Activated T-helper 1 cell treated with anti-CD3 and anti-CD28 coated beads, Interleukin-12 subunit alpha, Interleukin-12 subunit beta, Interleukin-2, Interleukin-4 antibody, amounts not matched to agents 30 ng/mL and 10 ng/mL and 1 ng/mL, durations not matched to agents 14 hours and 24 hours and 36 hours (primary cell): ENCODE measurements around the gene FAM124A. TPM values are rescaled to one million over a fixed set of nuclear protein-coding genes. Genes with fewer than 3 reads are reported as not detected.
A peak's percentile ranks its signal among the peaks of the same experiment; 100 is the strongest.

ENCODE experiments used
- DNase-seq: peaks from one replicate; pipeline ENCODE4 v3.0.0; 2021; ENCODE audit warnings: low spot score
- H3K27ac Mint-ChIP-seq: one replicate; pipeline ENCODE4 v1.8.0; 2021; ENCODE audit warnings: mild to moderate bottlenecking, mixed read lengths
- H3K27me3 Mint-ChIP-seq: one replicate; pipeline ENCODE4 v1.8.0; 2022; ENCODE audit warnings: mild to moderate bottlenecking, moderate library complexity, mixed read lengths; ENCODE audit not compliant: insufficient read depth
- H3K36me3 Mint-ChIP-seq: one replicate; pipeline ENCODE4 v1.8.0; 2021; ENCODE audit warnings: low read depth, mixed read lengths
- H3K4me1 Mint-ChIP-seq: one replicate; pipeline ENCODE4 v1.8.0; 2021; ENCODE audit warnings: low read depth, mixed read lengths
- H3K4me3 Mint-ChIP-seq: one replicate; pipeline ENCODE4 v1.8.0; 2021; ENCODE audit warnings: mild to moderate bottlenecking, moderate library complexity, mixed read lengths
- H3K9me3 Mint-ChIP-seq: one replicate; pipeline ENCODE4 v1.8.0; 2021; ENCODE audit warnings: mixed read lengths
- intact Hi-C: fragments of 100-400 bp; cut with micrococcal nuclease; formaldehyde crosslinking; loops from one replicate; pipeline ENCODE4 v1.15.1; 2024
- total RNA-seq: library from RNA; stranded (reverse); gene quantifications from 2 replicates; pipeline ENCODE4 v1.2.3, GENCODE V29; 2022

FAM124A gene
- 0.67 and 0.91 TPM in 2 replicates for total RNA-seq

GRCh38 chr13:51222037-51222685 is at the start of gene FAM124A:
FAM124A (plus strand) TSS chr13:51222398; CDS start chr13:51222502, 104 bp downstream.
- H3K27me3 Mint-ChIP-seq: peaks cover 59% of the 10 kb centered on the region
- intact Hi-C loops: loop anchor here (2.0 to 10.0 kb wide), 2 partner anchors 203 to 575 kb away; no protein-coding TSS in a partner anchor

GRCh38 chr13:51175021-51175420 is 47.2 kb upstream of the FAM124A start:
- H3K4me1 Mint-ChIP-seq: no peaks in the 10 kb centered on the region
- no peak overlapping the region for H3K4me3 Mint-ChIP-seq
- peaks cover 22% of the 10 kb centered on the region for H3K27me3 Mint-ChIP-seq
- H3K27ac Mint-ChIP-seq: no peak overlapping the region
- no peaks in the 10 kb centered on the region for H3K9me3 Mint-ChIP-seq
- intact Hi-C loops: no loop called here
- no peaks in the 10 kb centered on the region for H3K36me3 Mint-ChIP-seq
- no peak for DNase-seq

More at GRCh38 chr13:51222037-51222685, at the start of gene FAM124A:
- DNase-seq: peak; percentile 41
- H3K27ac Mint-ChIP-seq: peak within 1 kb of the TSS; percentile 52
- no peaks in the 10 kb centered on the region for H3K36me3 Mint-ChIP-seq
- H3K4me1 Mint-ChIP-seq: no peaks in the 10 kb centered on the region
- H3K9me3 Mint-ChIP-seq: no peaks in the 10 kb centered on the region
- H3K4me3 Mint-ChIP-seq: peak within 1 kb of the TSS; percentile 79

- H3K4me3 Mint-ChIP-seq: no peak overlapping the region
- no peaks in the 10 kb centered on the region for H3K9me3 Mint-ChIP-seq
- intact Hi-C loops: no loop called here
- H3K36me3 Mint-ChIP-seq: no peaks in the 10 kb centered on the region
- H3K4me1 Mint-ChIP-seq: no peaks in the 10 kb centered on the region
- H3K27me3 Mint-ChIP-seq: peaks cover 24% of the 10 kb centered on the region
- DNase-seq: no peak
- H3K27ac Mint-ChIP-seq: no peak overlapping the region
Measured at GRCh38 chr13:51175639-51176038, 46.6 kb upstream of the FAM124A start.

- intact Hi-C loops: no loop called here
- Mint-ChIP-seq H3K27me3 (peaks cover 22% of the 10 kb centered on the region), H3K27ac (no peak overlapping the region), H3K36me3 (no peaks in the 10 kb centered on the region), H3K4me1 (no peaks in the 10 kb centered on the region), H3K9me3 (no peaks in the 10 kb centered on the region), H3K4me3 (no peak overlapping the region)
- no peak for DNase-seq
Measured at GRCh38 chr13:51177188-51177587, 45.0 kb upstream of the FAM124A start.

GRCh38 chr13:51178456-51179074 is 43.6 kb upstream of the FAM124A start:
- intact Hi-C loops: no loop called here
- no peaks in the 10 kb centered on the region for H3K36me3 Mint-ChIP-seq
- no peak overlapping the region for H3K4me3 Mint-ChIP-seq
- no peaks in the 10 kb centered on the region for H3K4me1 Mint-ChIP-seq
- peaks cover 27% of the 10 kb centered on the region for H3K27me3 Mint-ChIP-seq
- H3K9me3 Mint-ChIP-seq: no peaks in the 10 kb centered on the region
- H3K27ac Mint-ChIP-seq: no peak overlapping the region
- DNase-seq: no peak

- H3K9me3 Mint-ChIP-seq: no peaks in the 10 kb centered on the region
- H3K36me3 Mint-ChIP-seq: no peaks in the 10 kb centered on the region
- peaks cover 27% of the 10 kb centered on the region for H3K27me3 Mint-ChIP-seq
- intact Hi-C loops: no loop called here
- H3K27ac Mint-ChIP-seq: no peak overlapping the region
- no peak for DNase-seq
- H3K4me1 Mint-ChIP-seq: no peaks in the 10 kb centered on the region
- no peak overlapping the region for H3K4me3 Mint-ChIP-seq
Measured at GRCh38 chr13:51179432-51179971, 42.7 kb upstream of the FAM124A start.

- Mint-ChIP-seq H3K4me3 (no peak overlapping the region), H3K36me3 (no peaks in the 10 kb centered on the region), H3K4me1 (no peaks in the 10 kb centered on the region), H3K27ac (no peak overlapping the region), H3K9me3 (no peaks in the 10 kb centered on the region), H3K27me3 (peaks cover 21% of the 10 kb centered on the region)
- intact Hi-C loops: no loop called here
- no peak for DNase-seq
Measured at GRCh38 chr13:51180853-51181511, 41.2 kb upstream of the FAM124A start.

GRCh38 chr13:51181786-51182383 is 40.3 kb upstream of the FAM124A start:
- no peaks in the 10 kb centered on the region for H3K9me3 Mint-ChIP-seq
- H3K4me3 Mint-ChIP-seq: no peak overlapping the region
- DNase-seq: no peak
- H3K27ac Mint-ChIP-seq: no peak overlapping the region
- no peaks in the 10 kb centered on the region for H3K36me3 Mint-ChIP-seq
- H3K27me3 Mint-ChIP-seq: peaks cover 19% of the 10 kb centered on the region
- intact Hi-C loops: no loop called here
- H3K4me1 Mint-ChIP-seq: no peaks in the 10 kb centered on the region

GRCh38 chr13:51191743-51192142 is 30.5 kb upstream of the FAM124A start:
- peaks cover 8% of the 10 kb centered on the region for H3K4me1 Mint-ChIP-seq
- intact Hi-C loops: no loop called here
- H3K27ac Mint-ChIP-seq: no peak overlapping the region
- no peaks in the 10 kb centered on the region for H3K36me3 Mint-ChIP-seq
- no peak for DNase-seq
- H3K27me3 Mint-ChIP-seq: peaks cover 1% of the 10 kb centered on the region
- no peaks in the 10 kb centered on the region for H3K9me3 Mint-ChIP-seq
- H3K4me3 Mint-ChIP-seq: no peak overlapping the region

- intact Hi-C loops: no loop called here
- Mint-ChIP-seq H3K4me3 (no peak overlapping the region), H3K36me3 (no peaks in the 10 kb centered on the region), H3K4me1 (peaks cover 8% of the 10 kb centered on the region), H3K27ac (no peak overlapping the region), H3K9me3 (no peaks in the 10 kb centered on the region), H3K27me3 (peaks cover 1% of the 10 kb centered on the region)
- no peak for DNase-seq
Measured at GRCh38 chr13:51192348-51192747, 29.9 kb upstream of the FAM124A start.

GRCh38 chr13:51193387-51193786 is 28.8 kb upstream of the FAM124A start:
- peaks cover 1% of the 10 kb centered on the region for H3K27me3 Mint-ChIP-seq
- DNase-seq: no peak
- no peaks in the 10 kb centered on the region for H3K9me3 Mint-ChIP-seq
- no peak overlapping the region for H3K4me3 Mint-ChIP-seq
- peaks cover 8% of the 10 kb centered on the region for H3K4me1 Mint-ChIP-seq
- intact Hi-C loops: no loop called here
- no peak overlapping the region for H3K27ac Mint-ChIP-seq
- no peaks in the 10 kb centered on the region for H3K36me3 Mint-ChIP-seq

GRCh38 chr13:51194942-51195341 is 27.3 kb upstream of the FAM124A start:
- Mint-ChIP-seq H3K4me1 (peaks cover 8% of the 10 kb centered on the region), H3K36me3 (no peaks in the 10 kb centered on the region), H3K4me3 (no peak overlapping the region), H3K9me3 (peaks cover 5% of the 10 kb centered on the region), H3K27ac (no peak overlapping the region), H3K27me3 (peaks cover 1% of the 10 kb centered on the region)
- intact Hi-C loops: no loop called here
- DNase-seq: no peak

- no peak overlapping the region for H3K4me3 Mint-ChIP-seq
- peaks cover 6% of the 10 kb centered on the region for H3K9me3 Mint-ChIP-seq
- H3K36me3 Mint-ChIP-seq: no peaks in the 10 kb centered on the region
- H3K4me1 Mint-ChIP-seq: no peaks in the 10 kb centered on the region
- no peaks in the 10 kb centered on the region for H3K27me3 Mint-ChIP-seq
- H3K27ac Mint-ChIP-seq: no peak overlapping the region
- intact Hi-C loops: no loop called here
- no peak for DNase-seq
Measured at GRCh38 chr13:51201886-51202285, 20.3 kb upstream of the FAM124A start.
